Measurements from ENCODE around the gene TSPO.

- TF ChIP-seq POLR2A (conservative IDR thresholded peaks at IDR 0.05) (no peak), MEF2D (tag; conservative IDR thresholded peaks at IDR 0.05; ENCODE audit: low read depth) (no peak), EGR1 (conservative IDR thresholded peaks at IDR 0.05) (no peak), PKNOX1 (IDR thresholded peaks at IDR 0.05) (no peak), YY1 (IDR thresholded peaks at IDR 0.05; ENCODE audit: borderline replicate concordance in 1 of 3, control insufficient read depth in 1 of 3, extremely low read depth in 1 of 3, insufficient read depth in 3 of 3, insufficient read length in 1 of 3, insufficient replicate concordance in 2 of 3, low read depth in 1 of 3, low read length in 2 of 3) (no peak), MTA2 (IDR thresholded peaks at IDR 0.05; ENCODE audit: low read depth) (no peak), ZNF263 (CRISPR knock-in tag; IDR thresholded peaks at IDR 0.05; ENCODE audit: borderline replicate concordance) (no peak), NFXL1 (CRISPR knock-in tag; IDR thresholded peaks at IDR 0.05) (no peak)
Measured at GRCh38 chr22:43182118-43182517, 30.8 kb downstream of the TSPO start.
